GM08714 (cell line): ENCODE results near the gene SLC25A6.
"Not testable (repeated sequence)": the region's sequence is repeated elsewhere in the genome, so short reads cannot be mapped to it uniquely, and the experiment has no call there.

Experiments used
- H3K4me3 ChIP-seq: fragments of 200-500 bp; sonication (Bioruptor generic); 2 replicates; pipeline ENCODE4 v1.5.1; 2014; ENCODE audit warnings: mild to moderate bottlenecking, low read length, inconsistent platforms
- ZNF274 ChIP-seq: IDR thresholded peaks from 2 replicates; pipeline ENCODE4 v1.6.1; 2012; ENCODE audit warnings: mild to moderate bottlenecking, low read depth, low read length

The SLC25A6 gene

DNA sequence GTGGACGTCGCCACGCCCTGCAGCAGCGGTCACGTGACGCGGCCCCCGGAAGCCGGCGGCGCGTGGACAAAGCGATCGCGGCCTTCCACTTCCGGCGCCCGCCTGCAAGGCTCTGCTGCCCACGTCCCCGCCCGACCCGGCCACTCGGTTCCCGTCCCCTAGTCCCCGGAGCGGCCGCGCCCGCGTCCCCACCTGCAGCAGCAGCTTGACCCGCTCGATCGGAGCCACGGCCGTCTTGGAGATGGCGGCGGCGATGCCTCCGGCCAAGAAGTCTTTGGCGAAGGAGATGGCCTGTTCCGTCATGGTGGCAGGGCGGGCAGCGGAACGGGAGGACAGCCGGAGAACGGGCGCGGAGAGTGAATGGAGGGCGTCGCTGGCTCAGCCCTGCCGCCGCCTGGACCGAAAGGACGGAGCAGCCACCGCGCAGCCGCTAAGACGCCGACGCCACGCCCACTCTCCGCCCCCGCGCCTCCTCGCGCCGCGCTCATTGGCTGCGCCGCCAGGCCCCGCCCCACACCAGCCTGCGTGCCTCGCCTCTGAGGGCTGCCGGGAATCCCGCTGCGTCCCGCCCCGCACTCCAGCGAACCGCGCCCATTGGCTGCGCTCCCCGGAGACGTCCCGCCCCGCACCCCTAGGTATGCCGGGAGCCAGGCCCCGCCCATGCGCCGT is at the start of gene SLC25A6:
SLC25A6 (minus strand) TSS at position 407 of the 669 bp plus-strand sequence; CDS start at position 303, 104 bp downstream.
- H3K4me3 ChIP-seq: peak within 1 kb of the TSS; percentile 82
- TF ChIP-seq ZNF274: no peak

- no peak overlapping the region for H3K4me3 ChIP-seq
- TF ChIP-seq ZNF274: no peak
Observed at GRCh38 chrX:1440506-1440905, 48.6 kb upstream of the SLC25A6 start.

DNA sequence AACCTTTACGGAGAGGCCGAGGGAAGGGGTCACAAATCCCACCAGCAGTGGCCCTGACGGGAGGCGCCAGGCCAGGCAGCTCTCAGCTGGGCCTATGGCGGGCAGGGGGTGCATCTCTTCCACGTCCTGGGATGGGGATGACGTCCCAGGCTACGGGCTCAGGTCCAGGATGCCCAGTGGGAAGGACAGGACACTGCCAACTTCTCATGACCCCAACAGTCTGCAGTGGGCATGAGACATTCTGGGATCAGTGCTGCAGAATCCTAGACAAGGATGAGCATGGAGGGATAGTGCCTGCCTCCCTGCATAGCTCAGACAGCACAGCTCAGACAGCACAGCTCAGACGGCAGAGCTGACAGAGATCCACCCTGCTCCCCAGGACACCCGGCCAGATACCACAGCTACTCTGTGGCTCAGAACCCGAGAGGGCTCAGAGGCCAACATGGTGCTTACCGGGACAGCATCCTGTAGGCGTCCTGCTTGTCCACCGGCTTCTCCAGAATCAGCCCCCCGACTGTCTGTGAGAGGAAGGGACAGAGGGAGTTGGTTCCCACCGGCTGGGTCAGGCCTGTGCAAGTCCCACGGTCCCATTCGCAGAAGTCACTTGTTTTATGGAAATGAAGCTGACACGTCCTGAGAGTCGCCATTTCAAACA is 43.5 kb upstream of the SLC25A6 start:
- H3K4me3 ChIP-seq: no peak overlapping the region
- TF ChIP-seq ZNF274: no peak

GRCh38 chrX:1434871-1435240 is 42.9 kb upstream of the SLC25A6 start:
- no peak for TF ChIP-seq ZNF274

GRCh38 chrX:1433646-1434357 is 41.9 kb upstream of the SLC25A6 start:
- TF ChIP-seq ZNF274: no peak
- no peak overlapping the region for H3K4me3 ChIP-seq

More at GRCh38 chrX:1434871-1435240, 42.9 kb upstream of the SLC25A6 start:
- no peak overlapping the region for H3K4me3 ChIP-seq

GRCh38 chrX:1430451-1430850 is 38.5 kb upstream of the SLC25A6 start:
- no peak for TF ChIP-seq ZNF274
- H3K4me3 ChIP-seq: no peak overlapping the region

- TF ChIP-seq ZNF274: no peak
- H3K4me3 ChIP-seq: no peak overlapping the region
Observed at GRCh38 chrX:1427756-1428155, 35.8 kb upstream of the SLC25A6 start.

DNA sequence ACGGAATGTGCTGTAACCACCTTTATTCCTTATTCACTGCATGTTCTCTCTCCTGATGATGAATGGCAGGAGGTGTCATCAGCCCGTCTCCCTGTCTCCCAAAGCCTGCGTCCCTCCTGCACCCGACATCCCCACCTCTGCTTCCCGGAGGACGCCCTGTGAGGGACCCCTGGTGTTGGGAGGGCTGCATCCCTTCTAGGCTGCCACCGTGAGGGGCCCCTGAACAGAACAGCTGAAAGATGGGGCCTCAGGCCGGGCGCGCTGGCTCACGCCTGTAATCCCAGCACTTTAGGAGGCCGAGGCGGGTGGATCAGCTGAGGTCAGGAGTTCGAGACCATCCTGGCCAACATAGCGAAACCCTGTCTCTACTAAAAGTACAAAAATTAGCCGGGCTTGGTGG is 34.4 kb upstream of the SLC25A6 start:
- H3K4me3 ChIP-seq: not testable (repeated sequence)

GRCh38 chrX:1425381-1425780 is 33.5 kb upstream of the SLC25A6 start:
- H3K4me3 ChIP-seq: no peak overlapping the region
- no peak for TF ChIP-seq ZNF274

- no peak for TF ChIP-seq ZNF274
- H3K4me3 ChIP-seq: no peak overlapping the region
Observed at GRCh38 chrX:1424147-1424851, 32.4 kb upstream of the SLC25A6 start.

DNA sequence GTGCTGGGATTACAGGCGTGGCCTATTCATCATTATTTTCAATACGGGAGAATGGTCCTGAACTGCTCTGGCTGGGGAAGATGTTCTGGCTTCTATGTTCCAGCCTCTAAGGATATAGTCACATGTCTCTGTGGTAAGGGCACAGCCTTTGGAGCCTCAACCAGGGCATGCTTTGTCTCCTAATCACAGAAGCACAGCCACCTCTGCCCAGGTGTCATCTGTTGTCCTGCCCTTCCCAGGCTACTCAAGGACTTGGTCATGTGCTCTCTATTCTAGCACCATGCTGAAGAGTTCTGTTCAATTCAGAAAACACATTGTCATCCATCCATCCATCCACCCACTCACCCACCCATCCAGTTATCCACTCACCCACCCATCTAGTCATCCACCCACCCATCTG is 31.3 kb upstream of the SLC25A6 start:
- no peak overlapping the region for H3K4me3 ChIP-seq

DNA sequence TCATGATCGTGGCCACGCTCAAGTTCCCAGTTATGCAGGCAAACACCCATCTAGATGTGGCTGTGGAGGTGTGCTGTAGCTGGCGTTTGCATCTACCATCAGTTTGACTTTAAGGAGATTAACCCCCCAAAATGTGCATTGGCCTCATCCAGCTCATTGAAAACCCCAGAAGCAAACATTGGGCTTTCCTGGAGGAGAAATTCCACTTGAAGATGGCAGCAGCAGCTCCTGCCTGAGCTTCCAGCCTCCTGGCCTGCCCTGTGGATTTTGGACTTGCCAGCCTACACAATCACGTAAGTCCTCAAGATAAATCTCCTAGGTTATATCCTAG is 30.2 kb upstream of the SLC25A6 start:
- no peak for TF ChIP-seq ZNF274

More for the DNA sequence above, 31.3 kb upstream of the SLC25A6 start:
- no peak for TF ChIP-seq ZNF274

GRCh38 chrX:1421433-1422134 is 29.7 kb upstream of the SLC25A6 start:
- TF ChIP-seq ZNF274: no peak
- H3K4me3 ChIP-seq: no peak overlapping the region

More for the DNA sequence above, 30.2 kb upstream of the SLC25A6 start:
- H3K4me3 ChIP-seq: no peak overlapping the region

DNA sequence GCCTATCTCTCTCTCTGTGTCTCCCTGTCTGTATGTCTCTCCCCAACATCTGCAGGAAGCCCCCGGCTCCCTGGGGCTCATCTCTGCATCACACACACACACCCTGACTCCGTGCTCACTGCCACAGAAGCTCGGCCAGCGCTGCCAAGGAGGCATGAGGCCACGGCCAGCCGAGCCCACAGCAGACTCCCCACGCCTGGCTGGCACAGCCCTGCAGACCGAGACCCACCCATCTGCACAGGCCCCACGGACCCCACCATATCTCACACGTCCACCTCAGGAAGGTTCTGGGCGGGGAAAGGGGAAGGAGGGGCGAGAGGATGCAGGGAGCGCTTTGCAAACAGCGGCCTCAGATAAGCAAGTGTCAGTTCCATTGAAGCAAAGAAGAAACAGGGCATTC is 28.5 kb upstream of the SLC25A6 start:
- H3K4me3 ChIP-seq: no peak overlapping the region
- no peak for TF ChIP-seq ZNF274
